Activated naive CD8-positive, alpha-beta T cell (primary cell): ENCODE results near the gene GPANK1.

ENCODE experiments used
- H3K27ac Mint-ChIP-seq: one replicate; pipeline ENCODE4 v1.8.0; 2021; ENCODE audit warnings: mixed read lengths
- H3K27me3 Mint-ChIP-seq: one replicate; pipeline ENCODE4 v1.8.0; 2021; ENCODE audit warnings: mixed read lengths
- H3K36me3 Mint-ChIP-seq: one replicate; pipeline ENCODE4 v1.8.0; 2021; ENCODE audit warnings: mixed read lengths
- H3K4me1 Mint-ChIP-seq: one replicate; pipeline ENCODE4 v1.8.0; 2021; ENCODE audit warnings: low read depth, mixed read lengths
- H3K4me3 Mint-ChIP-seq: one replicate; pipeline ENCODE4 v1.8.0; 2021; ENCODE audit warnings: mild to moderate bottlenecking, mixed read lengths
- H3K9me3 Mint-ChIP-seq: one replicate; pipeline ENCODE4 v1.8.0; 2021; ENCODE audit warnings: low read depth, mixed read lengths

Gene GPANK1

GRCh38 chr6:31642798-31643570, 21.8 kb downstream of the GPANK1 start:
- H3K9me3 Mint-ChIP-seq = no peaks in the 10 kb centered on the region
- H3K4me3 Mint-ChIP-seq = no peak overlapping the region
- H3K4me1 Mint-ChIP-seq = peaks cover 5% of the 10 kb centered on the region
- no peak overlapping the region for H3K27ac Mint-ChIP-seq
- no peaks in the 10 kb centered on the region for H3K27me3 Mint-ChIP-seq
- peaks cover 2% of the 10 kb centered on the region for H3K36me3 Mint-ChIP-seq

GRCh38 chr6:31641370-31641769, 23.4 kb downstream of the GPANK1 start:
- peaks cover 5% of the 10 kb centered on the region for H3K4me1 Mint-ChIP-seq
- no peak overlapping the region for H3K4me3 Mint-ChIP-seq
- peaks cover 2% of the 10 kb centered on the region for H3K36me3 Mint-ChIP-seq
- no peaks in the 10 kb centered on the region for H3K27me3 Mint-ChIP-seq
- no peaks in the 10 kb centered on the region for H3K9me3 Mint-ChIP-seq
- peak overlapping the region; percentile 64 for H3K27ac Mint-ChIP-seq

GRCh38 chr6:31640612-31641011, 24.2 kb downstream of the GPANK1 start:
- Mint-ChIP-seq H3K4me3 (no peak overlapping the region), H3K4me1 (peaks cover 5% of the 10 kb centered on the region), H3K27me3 (no peaks in the 10 kb centered on the region), H3K9me3 (no peaks in the 10 kb centered on the region), H3K36me3 (peaks cover 5% of the 10 kb centered on the region), H3K27ac (peak overlapping the region; percentile 51)

- Mint-ChIP-seq H3K9me3 (no peaks in the 10 kb centered on the region), H3K27me3 (no peaks in the 10 kb centered on the region), H3K36me3 (peaks cover 5% of the 10 kb centered on the region), H3K4me1 (no peaks in the 10 kb centered on the region), H3K4me3 (no peak overlapping the region), H3K27ac (peak overlapping the region; percentile 41)
Observed at GRCh38 chr6:31639449-31639861, 25.3 kb downstream of the GPANK1 start.

- peak overlapping the region; percentile 16 for H3K27ac Mint-ChIP-seq
- no peak overlapping the region for H3K4me3 Mint-ChIP-seq
- no peaks in the 10 kb centered on the region for H3K4me1 Mint-ChIP-seq
- H3K9me3 Mint-ChIP-seq = no peaks in the 10 kb centered on the region
- H3K36me3 Mint-ChIP-seq = peaks cover 5% of the 10 kb centered on the region
- no peaks in the 10 kb centered on the region for H3K27me3 Mint-ChIP-seq
Observed at GRCh38 chr6:31639043-31639442, 25.8 kb downstream of the GPANK1 start.

GRCh38 chr6:31636698-31637596, 27.9 kb downstream of the GPANK1 start:
- Mint-ChIP-seq H3K9me3 (no peaks in the 10 kb centered on the region), H3K4me1 (peaks cover 2% of the 10 kb centered on the region), H3K27me3 (no peaks in the 10 kb centered on the region), H3K4me3 (no peak overlapping the region), H3K36me3 (peaks cover 5% of the 10 kb centered on the region), H3K27ac (peak overlapping the region; percentile 8)

- Mint-ChIP-seq H3K27ac (no peak overlapping the region), H3K4me1 (peaks cover 2% of the 10 kb centered on the region), H3K4me3 (no peak overlapping the region), H3K9me3 (no peaks in the 10 kb centered on the region), H3K27me3 (no peaks in the 10 kb centered on the region), H3K36me3 (peaks cover 3% of the 10 kb centered on the region)
Observed at GRCh38 chr6:31634969-31635575, 29.7 kb downstream of the GPANK1 start.

GRCh38 chr6:31634131-31634530, 30.7 kb downstream of the GPANK1 start:
- Mint-ChIP-seq H3K4me1 (peaks cover 2% of the 10 kb centered on the region), H3K36me3 (peaks cover 3% of the 10 kb centered on the region), H3K9me3 (no peaks in the 10 kb centered on the region), H3K4me3 (no peak overlapping the region), H3K27me3 (no peaks in the 10 kb centered on the region), H3K27ac (no peak overlapping the region)

- H3K9me3 Mint-ChIP-seq = no peaks in the 10 kb centered on the region
- peaks cover 3% of the 10 kb centered on the region for H3K36me3 Mint-ChIP-seq
- H3K27me3 Mint-ChIP-seq = no peaks in the 10 kb centered on the region
- H3K4me3 Mint-ChIP-seq = no peak overlapping the region
- no peak overlapping the region for H3K27ac Mint-ChIP-seq
- peaks cover 2% of the 10 kb centered on the region for H3K4me1 Mint-ChIP-seq
Observed at GRCh38 chr6:31633447-31633846, 31.4 kb downstream of the GPANK1 start.

- no peaks in the 10 kb centered on the region for H3K27me3 Mint-ChIP-seq
- H3K4me1 Mint-ChIP-seq = peaks cover 2% of the 10 kb centered on the region
- no peaks in the 10 kb centered on the region for H3K9me3 Mint-ChIP-seq
- peaks cover 3% of the 10 kb centered on the region for H3K36me3 Mint-ChIP-seq
- H3K27ac Mint-ChIP-seq = no peak overlapping the region
- H3K4me3 Mint-ChIP-seq = no peak overlapping the region
Observed at GRCh38 chr6:31632279-31632946, 32.4 kb downstream of the GPANK1 start.

- Mint-ChIP-seq H3K4me3 (no peak overlapping the region), H3K27me3 (no peaks in the 10 kb centered on the region), H3K9me3 (no peaks in the 10 kb centered on the region), H3K27ac (no peak overlapping the region), H3K36me3 (peaks cover 3% of the 10 kb centered on the region), H3K4me1 (peaks cover 2% of the 10 kb centered on the region)
Observed at GRCh38 chr6:31631681-31632278, 33.0 kb downstream of the GPANK1 start.

- no peak overlapping the region for H3K27ac Mint-ChIP-seq
- peaks cover 2% of the 10 kb centered on the region for H3K4me1 Mint-ChIP-seq
- H3K27me3 Mint-ChIP-seq = no peaks in the 10 kb centered on the region
- H3K4me3 Mint-ChIP-seq = no peak overlapping the region
- H3K9me3 Mint-ChIP-seq = no peaks in the 10 kb centered on the region
- H3K36me3 Mint-ChIP-seq = peaks cover 3% of the 10 kb centered on the region
Observed at GRCh38 chr6:31631209-31631608, 33.6 kb downstream of the GPANK1 start.

- H3K9me3 Mint-ChIP-seq = no peaks in the 10 kb centered on the region
- no peak overlapping the region for H3K4me3 Mint-ChIP-seq
- H3K4me1 Mint-ChIP-seq = peaks cover 2% of the 10 kb centered on the region
- H3K27ac Mint-ChIP-seq = no peak overlapping the region
- H3K27me3 Mint-ChIP-seq = no peaks in the 10 kb centered on the region
- no peaks in the 10 kb centered on the region for H3K36me3 Mint-ChIP-seq
Observed at GRCh38 chr6:31630177-31630934, 34.4 kb downstream of the GPANK1 start.

- no peaks in the 10 kb centered on the region for H3K9me3 Mint-ChIP-seq
- H3K27me3 Mint-ChIP-seq = no peaks in the 10 kb centered on the region
- H3K36me3 Mint-ChIP-seq = no peaks in the 10 kb centered on the region
- H3K4me1 Mint-ChIP-seq = peaks cover 2% of the 10 kb centered on the region
- no peak overlapping the region for H3K4me3 Mint-ChIP-seq
- H3K27ac Mint-ChIP-seq = no peak overlapping the region
Observed at GRCh38 chr6:31629014-31629413, 35.8 kb downstream of the GPANK1 start.
